Measurements from ENCODE around the gene PPM1N.

DNA sequence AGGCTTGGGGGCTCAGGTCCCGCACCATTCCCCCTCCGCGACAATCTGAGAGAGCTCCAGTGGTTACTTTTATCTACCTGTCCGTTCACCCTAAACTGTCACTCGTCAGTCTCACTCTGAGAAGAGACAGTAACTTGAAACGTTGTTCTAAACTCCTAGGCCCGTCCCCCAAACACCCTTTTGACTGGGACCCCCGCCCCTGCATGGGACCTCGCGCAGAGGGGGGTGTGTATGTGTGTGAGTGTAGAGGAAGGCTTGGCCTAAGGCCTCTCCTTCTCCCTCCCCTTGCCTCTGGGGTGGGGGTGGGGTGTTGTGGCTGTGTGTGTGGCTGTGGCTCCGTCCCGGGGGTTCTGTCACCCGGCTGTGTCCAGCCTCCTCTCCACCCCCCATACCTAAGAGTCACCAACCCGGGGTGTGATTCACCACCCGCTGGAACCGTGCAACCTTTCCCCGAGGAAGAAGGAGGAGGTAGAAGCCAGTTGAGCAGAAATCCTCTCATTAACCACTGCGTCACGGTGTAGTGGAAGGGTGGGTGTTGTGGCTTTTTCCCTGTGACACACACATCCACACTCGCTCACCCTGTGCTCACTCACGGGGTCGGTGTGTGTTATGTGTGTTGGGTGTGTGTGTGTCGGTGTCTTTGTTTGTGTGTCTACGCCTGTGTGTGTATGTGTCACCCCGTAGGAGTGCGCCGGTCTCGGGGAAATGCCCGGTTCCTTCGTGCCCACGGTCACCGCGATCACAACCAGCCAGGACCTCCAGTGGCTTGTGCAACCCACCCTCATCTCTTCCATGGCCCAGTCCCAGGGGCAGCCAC is 28.1 kb upstream of the PPM1N start:
- TF ChIP-seq CTCF (IDR thresholded peaks at IDR 0.05; ENCODE audit: insufficient read depth, low read length) (no peak), POLR2AphosphoS5 (IDR thresholded peaks at IDR 0.05; ENCODE audit: low read depth) (peak; percentile 35; the same call in 1 of the 2 replicates)
